ENCODE data around the gene HIPK1. TPM values are rescaled to one million over a fixed set of nuclear protein-coding genes. Genes with fewer than 3 reads are reported as not detected.
A peak's percentile ranks its signal among the peaks of the same experiment; 100 is the strongest.

Gene HIPK1
- total RNA-seq, 1 donor from 2014 or later = 53.4 TPM

DNA sequence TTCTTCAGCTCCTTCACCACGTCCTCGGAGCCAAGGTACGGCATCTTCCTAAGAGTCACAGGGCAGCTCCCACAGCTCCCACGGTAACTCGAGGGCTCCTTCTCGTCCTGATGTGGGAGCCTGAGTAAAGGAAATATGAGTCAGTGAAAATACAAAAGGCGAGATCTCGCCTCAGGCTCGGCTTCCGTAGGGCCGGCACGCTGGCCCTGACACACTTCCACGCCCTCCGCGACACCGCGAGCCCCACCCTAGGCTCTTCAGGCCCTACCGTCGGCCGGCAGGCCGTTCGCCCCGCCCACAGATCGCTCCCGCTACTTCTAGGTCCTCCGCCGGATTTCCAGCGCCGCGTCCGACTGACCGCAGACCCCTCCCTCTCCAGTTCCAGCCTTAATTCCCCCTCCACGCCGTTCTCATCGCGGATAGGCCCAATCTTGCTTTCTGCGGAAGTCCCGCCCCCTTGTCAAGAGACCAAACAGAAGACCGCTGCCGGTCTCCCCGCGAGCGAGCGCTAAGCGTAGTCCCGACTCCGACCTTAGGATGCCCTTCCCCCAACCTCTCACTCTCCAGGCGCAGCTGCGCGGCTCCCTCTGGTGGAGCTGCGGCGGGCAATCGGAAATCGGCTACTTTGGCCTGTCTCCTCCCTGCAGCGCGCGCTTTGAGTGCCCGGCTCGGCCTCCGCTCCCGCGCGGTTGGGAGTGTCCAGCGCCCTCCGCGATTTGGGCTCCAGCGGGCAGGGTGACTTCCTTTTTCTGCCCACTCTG lies 24.3 kb upstream of the HIPK1 start, which contains the start of the genes AP4B1 and DCLRE1B:
TSS of gene AP4B1 (minus strand) at position 126 of the 761 bp plus-strand sequence. CDS start at position 44, 82 bp downstream.
TSS of gene DCLRE1B (plus strand) at position 653 of the 761 bp plus-strand sequence. CDS start 261 bp downstream, outside the sequence.
- H3K27ac Mint-ChIP-seq (ENCODE audit: unreplicated experiment) = peak within 1 kb of the TSS; percentile 94

DNA sequence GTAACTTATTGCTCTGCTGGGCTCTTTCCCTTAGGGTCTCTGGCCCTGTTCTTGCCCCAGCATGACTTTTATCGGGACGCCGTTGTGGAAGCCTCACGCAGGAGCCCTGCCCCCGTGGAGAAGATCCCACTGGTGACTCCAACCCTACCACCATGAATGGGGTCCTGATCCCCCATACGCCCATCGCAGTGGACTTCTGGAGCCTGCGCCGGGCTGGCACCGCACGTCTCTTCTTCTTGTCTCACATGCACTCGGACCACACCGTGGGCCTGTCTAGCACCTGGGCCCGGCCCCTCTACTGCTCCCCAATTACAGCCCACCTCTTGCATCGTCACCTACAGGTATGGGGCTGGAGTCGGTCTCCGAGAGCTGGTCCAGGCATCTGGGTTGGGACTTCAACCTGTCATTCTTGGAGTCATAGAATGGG lies 23.7 kb upstream of the HIPK1 start:
- Mint-ChIP-seq H3K4me3 (peak overlapping the region; percentile 98), H3K36me3 (ENCODE audit: low read depth) (peaks cover 4% of the 10 kb centered on the region), H3K4me1 (peaks cover 29% of the 10 kb centered on the region), H3K9me3 (no peaks in the 10 kb centered on the region), H3K27ac (ENCODE audit: unreplicated experiment) (peak overlapping the region; percentile 78), H3K27me3 (ENCODE audit: low read depth) (no peaks in the 10 kb centered on the region)
- DNase-seq (ENCODE audit: low read depth, low spot score) = no peak
- TF ChIP-seq, protein P1, sequence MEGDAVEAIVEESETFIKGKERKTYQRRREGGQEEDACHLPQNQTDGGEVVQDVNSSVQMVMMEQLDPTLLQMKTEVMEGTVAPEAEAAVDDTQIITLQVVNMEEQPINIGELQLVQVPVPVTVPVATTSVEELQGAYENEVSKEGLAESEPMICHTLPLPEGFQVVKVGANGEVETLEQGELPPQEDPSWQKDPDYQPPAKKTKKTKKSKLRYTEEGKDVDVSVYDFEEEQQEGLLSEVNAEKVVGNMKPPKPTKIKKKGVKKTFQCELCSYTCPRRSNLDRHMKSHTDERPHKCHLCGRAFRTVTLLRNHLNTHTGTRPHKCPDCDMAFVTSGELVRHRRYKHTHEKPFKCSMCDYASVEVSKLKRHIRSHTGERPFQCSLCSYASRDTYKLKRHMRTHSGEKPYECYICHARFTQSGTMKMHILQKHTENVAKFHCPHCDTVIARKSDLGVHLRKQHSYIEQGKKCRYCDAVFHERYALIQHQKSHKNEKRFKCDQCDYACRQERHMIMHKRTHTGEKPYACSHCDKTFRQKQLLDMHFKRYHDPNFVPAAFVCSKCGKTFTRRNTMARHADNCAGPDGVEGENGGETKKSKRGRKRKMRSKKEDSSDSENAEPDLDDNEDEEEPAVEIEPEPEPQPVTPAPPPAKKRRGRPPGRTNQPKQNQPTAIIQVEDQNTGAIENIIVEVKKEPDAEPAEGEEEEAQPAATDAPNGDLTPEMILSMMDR (conservative IDR thresholded peaks at IDR 0.05) = no peak

More for the DNA sequence above, 24.3 kb upstream of the HIPK1 start, which contains the start of the genes AP4B1 and DCLRE1B:
- peak; percentile 95 for DNase-seq (ENCODE audit: low read depth, low spot score)
- Mint-ChIP-seq H3K9me3 (no peaks in the 10 kb centered on the region), H3K4me1 (peaks cover 29% of the 10 kb centered on the region), H3K36me3 (ENCODE audit: low read depth) (peaks cover 5% of the 10 kb centered on the region), H3K27me3 (ENCODE audit: low read depth) (no peaks in the 10 kb centered on the region), H3K4me3 (peak within 1 kb of the TSS; percentile 98)
- TF ChIP-seq, protein P1 (conservative IDR thresholded peaks at IDR 0.05) = peak; percentile 64

DNA sequence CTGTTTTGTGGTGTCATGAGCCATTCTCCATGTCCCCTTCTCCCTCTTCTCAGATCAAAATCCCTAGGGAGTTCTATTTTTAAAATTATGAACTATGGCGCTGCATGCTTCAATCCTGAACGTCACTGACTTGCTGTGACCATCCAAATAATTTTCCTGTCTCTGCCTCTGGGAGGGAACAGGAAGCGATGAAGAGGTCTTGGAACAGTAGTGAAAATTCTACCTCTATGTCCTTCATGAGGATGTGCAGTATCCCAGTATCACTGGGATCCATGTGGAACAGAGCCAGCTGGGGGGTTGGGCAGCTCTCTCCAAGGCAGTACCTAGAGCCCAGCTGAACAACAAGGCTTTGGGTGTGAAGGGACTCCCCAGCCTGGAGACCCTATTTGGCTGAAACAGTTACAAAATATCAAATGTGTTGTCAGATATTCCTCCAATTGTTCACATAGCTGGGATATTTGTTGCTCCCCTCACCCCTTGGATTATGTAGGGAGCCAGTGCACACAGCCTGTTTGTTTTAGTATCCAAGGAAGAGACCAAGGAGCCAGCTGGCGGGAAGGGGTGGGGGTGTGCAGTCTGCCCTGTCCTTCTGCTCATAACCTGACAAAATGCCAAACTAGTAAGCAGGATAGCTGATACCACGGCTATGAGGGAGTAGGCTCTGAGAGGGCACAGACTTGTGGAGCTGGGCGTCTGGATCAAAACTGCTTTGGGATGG lies 16.4 kb upstream of the HIPK1 start:
- H3K4me1 Mint-ChIP-seq = peaks cover 4% of the 10 kb centered on the region
- DNase-seq (ENCODE audit: low read depth, low spot score) = no peak
- no peak overlapping the region for H3K4me3 Mint-ChIP-seq
- H3K27ac Mint-ChIP-seq (ENCODE audit: unreplicated experiment) = peak overlapping the region; percentile 57
- no peaks in the 10 kb centered on the region for H3K9me3 Mint-ChIP-seq
- H3K36me3 Mint-ChIP-seq (ENCODE audit: low read depth) = peaks cover 9% of the 10 kb centered on the region
- TF ChIP-seq, protein P1 (conservative IDR thresholded peaks at IDR 0.05) = no peak
- no peaks in the 10 kb centered on the region for H3K27me3 Mint-ChIP-seq (ENCODE audit: low read depth)

DNA sequence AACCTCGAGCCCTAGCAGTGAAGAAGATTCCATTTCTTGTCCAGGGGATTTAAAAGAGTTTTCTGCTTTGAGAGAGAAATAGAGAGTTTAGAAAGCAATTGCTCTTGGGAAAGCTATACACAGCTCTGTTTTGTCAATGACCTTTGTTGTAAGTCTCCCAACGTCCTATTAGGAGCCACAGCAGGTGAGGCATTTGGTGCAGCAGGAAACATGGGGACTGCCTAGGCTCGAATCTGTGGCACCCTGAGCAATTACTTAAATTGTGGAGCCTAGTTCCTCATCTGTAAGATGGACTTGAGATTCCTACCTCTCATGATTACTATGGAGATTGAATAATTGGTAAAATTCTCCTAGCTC lies 15.8 kb upstream of the HIPK1 start:
- Mint-ChIP-seq H3K27me3 (ENCODE audit: low read depth) (no peaks in the 10 kb centered on the region), H3K4me1 (no peaks in the 10 kb centered on the region), H3K27ac (ENCODE audit: unreplicated experiment) (no peak overlapping the region), H3K4me3 (no peak overlapping the region), H3K36me3 (ENCODE audit: low read depth) (peaks cover 6% of the 10 kb centered on the region), H3K9me3 (no peaks in the 10 kb centered on the region)
- no peak for DNase-seq (ENCODE audit: low read depth, low spot score)
- TF ChIP-seq, protein P1 (conservative IDR thresholded peaks at IDR 0.05) = no peak

DNA sequence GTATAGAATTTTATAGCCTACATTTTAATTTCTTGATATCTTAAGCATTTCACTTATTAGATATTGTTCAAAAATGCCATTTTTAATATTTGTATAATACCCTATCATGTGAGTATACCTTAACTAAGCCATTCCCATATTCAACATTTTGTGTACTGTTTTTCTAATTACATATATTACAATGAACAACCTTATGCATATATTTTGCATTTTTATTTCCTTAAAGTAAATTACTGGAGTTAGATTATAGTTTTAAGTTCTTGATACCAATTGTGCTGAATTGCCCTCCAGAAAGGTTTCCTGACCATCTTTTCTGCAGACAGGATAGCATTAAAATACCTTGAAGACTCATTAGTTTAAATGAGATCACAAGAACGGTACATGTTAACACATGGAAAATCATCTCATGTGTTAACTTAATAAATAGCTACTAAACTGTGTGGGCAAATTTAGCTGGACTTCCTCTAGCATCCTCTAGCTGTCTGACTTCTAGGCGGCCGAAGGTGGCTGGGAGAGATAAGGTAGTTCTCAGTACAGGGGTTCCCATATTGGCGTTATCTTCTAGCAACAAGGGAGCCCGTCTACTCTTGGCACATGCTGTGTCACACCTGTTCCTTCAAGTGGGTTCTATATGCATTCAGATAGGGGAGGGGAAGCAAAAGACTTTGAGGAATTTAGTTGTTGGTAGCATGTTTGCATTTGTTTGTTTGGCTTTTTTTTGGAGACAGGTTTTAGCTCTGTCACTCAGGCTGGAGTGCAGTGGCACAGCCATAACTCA lies 15.0 kb upstream of the HIPK1 start:
- DNase-seq (ENCODE audit: low read depth, low spot score) = no peak

More for the DNA sequence above, 15.0 kb upstream of the HIPK1 start:
- Mint-ChIP-seq H3K4me3 (no peak overlapping the region), H3K4me1 (no peaks in the 10 kb centered on the region), H3K27me3 (ENCODE audit: low read depth) (no peaks in the 10 kb centered on the region), H3K9me3 (no peaks in the 10 kb centered on the region), H3K27ac (ENCODE audit: unreplicated experiment) (no peak overlapping the region), H3K36me3 (ENCODE audit: low read depth) (peaks cover 6% of the 10 kb centered on the region)
- TF ChIP-seq, protein P1 (conservative IDR thresholded peaks at IDR 0.05) = no peak

Measured in neural crest cell (in vitro differentiated cells).